ENCODE measurements around the gene MCF2L2. TPM values are rescaled to one million over a fixed set of nuclear protein-coding genes. Genes with fewer than 3 reads are reported as not detected.
A peak's percentile ranks its signal among the peaks of the same experiment; 100 is the strongest.

MCF2L2 gene
- total and polyA plus RNA-seq, 9 of the 15 experiments (the other 6 are each of a cell fraction or from before 2014, with no cell fraction given), result 0.56 to 4.2 (median 3.0) TPM

GRCh38 chr3:183155499-183155898 is 272.9 kb downstream of the MCF2L2 start (continued):
- no peak for TF ChIP-seq ZNF354B (CRISPR knock-in tag; IDR thresholded peaks at IDR 0.05)
- no peak for TF ChIP-seq ZNF277 (CRISPR knock-in tag; IDR thresholded peaks at IDR 0.05; ENCODE audit: borderline replicate concordance)
- no peak for TF ChIP-seq FIP1L1 (IDR thresholded peaks at IDR 0.05; ENCODE audit: low read depth, low read length, poor library complexity, severe bottlenecking)

- Histone ChIP-seq H3K27me3 (ENCODE audit: control insufficient read depth in 2 of 2, insufficient read depth in 2 of 2, low read length in 2 of 2) (peaks cover 9 to 24% of the 10 kb centered on the region in 2 experiments), H2AFZ (ENCODE audit: low read depth, low read length) (peak overlapping the region; percentile 6; the same call in 1 of the 2 replicates), H3K9me3 (replicated peaks; ENCODE audit: control insufficient read depth, insufficient read depth, low read depth, low read length) (no peaks in the 10 kb centered on the region), H3K9me1 (ENCODE audit: control insufficient read depth, insufficient read depth, low read length) (no peaks in the 10 kb centered on the region), H3K4me2 (ENCODE audit: insufficient read depth, low read length) (no peak overlapping the region), H3K4me1 (replicated peaks in 1 of 2; ENCODE audit: control insufficient read depth in 2 of 2, insufficient read depth in 2 of 2, low read length in 2 of 2) (no peaks in the 10 kb centered on the region; a peak in 1 of 5 replicates), H3K27ac (ENCODE audit: extremely low read depth, low read depth, low read length) (no peak overlapping the region), H3K4me3 (no peak overlapping the region), H3K36me3 (ENCODE audit: control insufficient read depth, insufficient read depth, low read length) (no peaks in the 10 kb centered on the region), H3K79me2 (ENCODE audit: control insufficient read depth, insufficient read depth, low read length) (no peaks in the 10 kb centered on the region), H4K20me1 (replicated peaks; ENCODE audit: control insufficient read depth, insufficient read depth, low read length) (no peaks in the 10 kb centered on the region), H3K9ac (ENCODE audit: insufficient read depth in 1 of 2, low read depth in 2 of 2, low read length in 2 of 2) (no peak overlapping the region)
- TF ChIP-seq BCOR (IDR thresholded peaks at IDR 0.05) (no peak), PURB (CRISPR knock-in tag; IDR thresholded peaks at IDR 0.05; ENCODE audit: low read depth) (no peak), RFX1 (IDR thresholded peaks at IDR 0.05) (no peak), ARNT (IDR thresholded peaks at IDR 0.05) (no peak), ZBTB1 (CRISPR knock-in tag; IDR thresholded peaks at IDR 0.05; ENCODE audit: borderline replicate concordance, low read depth) (no peak)
- ChIA-PET CTCF (ENCODE audit: low intra/inter-chr PET ratio) (no interaction called here), POLR2A (interaction anchor here (0.8 kb wide), 1 partner anchor 9 kb away, joined by 5 read pairs; no protein-coding TSS in a partner anchor)
- FAIRE-seq (no peak), DNase-seq (ENCODE audit: extremely low read depth in 1 of 4, low spot score in 3 of 4) (no peak), ATAC-seq (no peak)
- intact Hi-C loops (cut with micrococcal nuclease), result no loop called here
- 27% methylated on average over 14 of the region's 14 CpGs for WGBS (ENCODE audit: insufficient coverage, low coverage, missing lambda C conversion rate)
- in situ Hi-C loops (cut with MboI), result no loop called here
- no TSS peak for BruUV-seq (replicated peaks)
Measured at GRCh38 chr3:183153210-183153950, 275.0 kb downstream of the MCF2L2 start.
